Right ventricle myocardium superior (tissue), 1 donor: ENCODE results near the gene GALNT17. TPM values are rescaled to one million over a fixed set of nuclear protein-coding genes. Genes with fewer than 3 reads are reported as not detected.

Experiments used
- ATAC-seq: fragments of 200-7000 bp; cut with Tn5 transposase; one replicate; pipeline ENCODE4 v1.9.1; 2020; ENCODE audit warnings: mild to moderate bottlenecking; ENCODE audit not compliant: poor library complexity
- DNase-seq: peaks from one replicate; pipeline ENCODE4 v3.0.0-alpha.2; 2020
- intact Hi-C: fragments of 100-400 bp; cut with DNase I; formaldehyde crosslinking; loops from one replicate; pipeline ENCODE4 v1.11.2; 2022
- long read RNA-seq: library from polyadenylated mRNA; unstranded; transcript quantifications from one replicate; pipeline ENCODE4 v2.0.0, GENCODE V29; 2021
- total RNA-seq: library from RNA; stranded (reverse); fragmentation: NEBNext Ultra II Directional; extraction: Animal tissue kit (Norgen Biotek cat#: 25700); gene quantifications from one replicate; pipeline ENCODE4 v1.2.1, GENCODE V29; 2021
- donor health status: DM: no; HTN: yes; CAD: no; lungs with severe emphysema.

GALNT17 gene
- 72.1 TPM for total RNA-seq
- long read RNA-seq, transcript GALNT17-205 (10 exons, 3,012 nt): major isoform, 17 of 75 reads
- long read RNA-seq, partial matches to known transcripts: 52 of 75 reads
- long read RNA-seq, other reads (novel, unspliced or antisense): 6 of 75 reads

DNA sequence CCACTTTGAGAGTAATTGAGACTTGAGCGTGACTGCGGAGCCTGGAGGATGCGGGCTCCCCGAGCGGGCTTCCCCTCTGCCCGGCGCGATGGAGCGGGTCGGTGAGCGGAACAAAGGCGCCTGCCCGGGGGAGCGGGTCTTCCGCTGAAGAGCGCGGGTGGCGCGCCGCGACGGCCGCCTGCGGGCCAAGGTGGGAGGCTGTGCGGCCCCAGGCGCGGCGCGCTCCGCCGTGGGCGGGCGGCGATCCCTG, at the start of gene GALNT17:
TSS of gene GALNT17 (plus strand) at position 18 of the 250 bp plus-strand sequence.
- intact Hi-C loops: loop anchor here (10.0 kb wide), 1 partner anchor 283 kb away; no protein-coding TSS in a partner anchor
- peak; percentile 48 for ATAC-seq
- no peak for DNase-seq

DNA sequence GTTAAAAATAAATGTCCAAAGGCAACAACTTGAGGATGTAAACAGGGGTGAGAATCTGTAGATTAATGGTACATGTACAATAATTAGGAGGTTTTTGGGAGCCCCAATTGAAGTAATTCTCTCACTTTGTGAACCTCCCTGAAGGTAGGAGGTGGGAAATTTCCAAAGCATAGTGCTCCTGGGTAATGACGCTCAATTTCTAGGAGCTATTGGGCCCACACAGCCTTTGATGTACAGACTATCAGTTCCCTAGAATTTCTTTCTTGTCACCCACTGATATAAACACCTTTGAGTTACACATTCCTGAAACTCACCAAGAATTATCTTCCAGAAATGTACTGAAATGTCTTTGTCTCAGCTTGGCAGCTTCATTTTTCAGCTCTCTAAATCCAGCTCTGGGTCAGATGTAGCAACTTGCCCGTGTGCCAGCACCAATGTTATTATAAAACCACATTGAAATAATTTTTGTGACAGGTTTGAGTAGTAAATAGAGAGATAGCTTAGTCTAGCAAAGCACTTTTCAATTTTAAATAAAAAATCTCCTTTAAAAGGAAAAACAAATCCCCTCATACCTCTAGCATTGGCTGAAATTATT, 36.6 kb upstream of the GALNT17 start:
- ATAC-seq: no peak
- DNase-seq: no peak
- intact Hi-C loops: no loop called here

DNA sequence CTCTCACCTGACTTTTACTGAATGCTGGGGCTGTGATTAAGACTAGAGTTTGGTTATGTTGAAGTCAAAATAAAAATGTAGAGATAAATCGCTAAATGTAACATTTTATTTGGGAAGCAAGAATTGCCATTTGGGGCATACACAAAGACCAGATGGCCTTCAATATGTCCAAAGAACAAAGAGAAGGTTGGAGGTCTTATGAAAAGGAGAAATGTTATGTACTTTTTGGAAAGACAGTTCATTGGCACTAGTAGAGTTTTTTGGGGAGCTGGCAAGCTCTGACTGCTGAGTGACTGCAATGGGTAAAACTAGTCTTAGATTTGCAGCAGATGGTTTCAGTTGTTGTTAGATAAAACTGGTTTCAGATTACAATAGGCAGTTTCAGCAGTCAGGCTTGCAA, 35.6 kb upstream of the GALNT17 start:
- DNase-seq (no peak), ATAC-seq (no peak)
- intact Hi-C loops: no loop called here

DNA sequence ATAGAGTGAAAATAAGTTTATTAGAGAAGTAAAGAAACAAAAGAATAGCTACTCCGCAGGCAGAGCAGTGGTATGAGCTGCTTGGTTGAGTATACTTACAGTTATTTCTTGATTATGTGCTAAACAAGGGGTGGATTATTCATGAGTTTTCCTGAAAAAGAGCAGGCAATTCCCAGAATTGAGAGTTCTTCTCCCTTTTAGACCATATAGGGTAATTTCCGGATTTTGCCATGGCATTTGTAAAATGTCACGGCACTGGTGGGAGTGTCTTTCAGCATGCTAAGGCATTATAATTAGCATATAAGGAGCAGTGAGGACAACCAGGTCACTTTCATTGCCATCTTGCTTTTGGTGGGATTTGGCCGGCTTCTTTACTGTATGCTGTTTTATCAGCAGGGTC, 25.7 kb upstream of the GALNT17 start:
- intact Hi-C loops: no loop called here
- no peak for ATAC-seq
- DNase-seq: no peak

DNA sequence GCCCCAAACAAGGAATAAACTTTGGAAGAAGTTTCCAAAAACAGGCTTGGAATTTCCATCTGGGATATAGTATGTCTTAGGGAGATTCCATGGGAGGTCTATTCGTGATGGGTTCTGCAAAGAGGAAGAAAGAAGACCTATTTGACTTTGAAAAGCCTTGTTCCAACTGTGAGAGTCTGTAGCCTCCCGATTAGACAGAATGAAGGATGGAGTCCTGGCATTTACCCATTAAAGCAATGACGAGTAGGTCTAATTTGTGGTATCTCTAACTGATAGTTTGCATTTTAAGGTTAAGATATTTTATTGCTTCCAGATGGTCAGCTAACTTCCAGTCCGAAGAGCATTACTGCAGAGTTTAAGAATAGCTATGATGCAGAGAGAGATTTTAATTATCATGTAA, 19.5 kb upstream of the GALNT17 start:
- DNase-seq: no peak
- intact Hi-C loops: no loop called here
- ATAC-seq: no peak

DNA sequence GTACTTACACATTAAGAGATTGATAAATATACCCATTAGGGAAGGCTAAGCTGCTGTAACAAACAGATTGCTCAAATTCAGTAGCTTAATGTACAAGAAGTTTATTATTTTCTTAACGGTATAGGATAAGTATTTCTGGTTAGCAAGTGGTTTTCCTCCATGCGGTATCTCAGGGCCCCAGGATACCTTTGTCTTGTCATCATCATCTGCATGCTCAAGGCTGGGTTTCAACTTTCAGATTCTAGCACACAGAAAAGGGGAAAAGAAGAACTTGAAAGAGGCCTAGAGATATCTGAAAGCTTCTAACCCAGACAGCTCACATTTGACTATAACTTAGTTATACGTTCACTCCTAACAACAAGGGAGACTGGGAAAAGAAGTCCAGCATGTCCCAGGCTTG, 11.8 kb upstream of the GALNT17 start:
- ATAC-seq (no peak), DNase-seq (no peak)
- intact Hi-C loops: no loop called here

DNA sequence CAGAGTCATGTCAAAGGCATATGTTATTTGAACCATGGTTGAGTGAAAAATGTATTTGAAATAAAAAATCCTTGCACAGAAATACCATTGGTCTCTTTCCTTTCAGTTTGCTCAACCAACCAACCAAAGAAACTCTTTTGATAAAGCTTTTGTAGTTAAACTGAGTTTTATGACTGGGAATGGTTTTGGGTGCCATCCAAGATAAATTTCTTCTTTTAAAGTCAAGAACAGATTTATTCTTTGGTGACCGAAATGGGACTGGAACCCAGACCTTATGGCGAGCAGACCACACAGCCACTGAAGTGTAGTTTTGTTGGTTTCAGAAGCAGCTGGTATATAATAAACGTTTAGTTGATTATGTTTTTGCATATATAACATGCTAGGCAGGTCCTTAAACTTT, 2.8 kb upstream of the GALNT17 start:
- ATAC-seq (no peak), DNase-seq (no peak)
- intact Hi-C loops: no loop called here

DNA sequence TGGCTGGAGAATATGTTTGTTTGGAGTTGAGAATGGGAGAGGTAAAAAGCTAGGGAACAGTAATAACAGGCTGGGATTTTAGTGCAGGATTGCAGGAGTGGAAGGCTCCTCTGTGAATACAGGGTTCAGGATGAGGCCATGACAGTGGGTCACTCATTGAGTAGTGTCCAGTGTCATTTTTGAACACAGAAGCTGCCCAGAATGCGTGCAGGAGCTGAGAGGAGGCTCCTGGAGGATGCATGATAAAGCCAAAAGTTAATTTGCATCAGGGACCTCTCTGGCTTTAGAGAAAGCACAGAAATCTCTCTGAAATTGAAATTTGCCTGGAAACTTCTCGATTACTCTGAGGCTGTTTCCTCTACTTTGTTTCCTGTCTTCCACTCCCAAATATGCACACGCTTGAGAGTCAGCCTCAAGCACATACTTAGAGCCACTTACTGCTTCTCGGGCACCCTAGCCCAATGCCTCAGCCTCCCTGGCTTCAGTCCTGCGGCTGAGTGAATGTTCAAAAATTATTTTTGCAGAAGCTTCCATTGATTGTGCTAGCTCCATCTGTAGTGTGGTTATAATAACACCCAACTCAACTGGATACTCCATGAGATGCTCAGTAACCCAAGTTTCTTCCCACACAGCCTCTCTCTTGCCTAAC, 1.8 kb upstream of the GALNT17 start:
- DNase-seq: no peak
- intact Hi-C loops: loop anchor here (10.0 kb wide), 1 partner anchor 285 kb away; no protein-coding TSS in a partner anchor
- no peak for ATAC-seq

DNA sequence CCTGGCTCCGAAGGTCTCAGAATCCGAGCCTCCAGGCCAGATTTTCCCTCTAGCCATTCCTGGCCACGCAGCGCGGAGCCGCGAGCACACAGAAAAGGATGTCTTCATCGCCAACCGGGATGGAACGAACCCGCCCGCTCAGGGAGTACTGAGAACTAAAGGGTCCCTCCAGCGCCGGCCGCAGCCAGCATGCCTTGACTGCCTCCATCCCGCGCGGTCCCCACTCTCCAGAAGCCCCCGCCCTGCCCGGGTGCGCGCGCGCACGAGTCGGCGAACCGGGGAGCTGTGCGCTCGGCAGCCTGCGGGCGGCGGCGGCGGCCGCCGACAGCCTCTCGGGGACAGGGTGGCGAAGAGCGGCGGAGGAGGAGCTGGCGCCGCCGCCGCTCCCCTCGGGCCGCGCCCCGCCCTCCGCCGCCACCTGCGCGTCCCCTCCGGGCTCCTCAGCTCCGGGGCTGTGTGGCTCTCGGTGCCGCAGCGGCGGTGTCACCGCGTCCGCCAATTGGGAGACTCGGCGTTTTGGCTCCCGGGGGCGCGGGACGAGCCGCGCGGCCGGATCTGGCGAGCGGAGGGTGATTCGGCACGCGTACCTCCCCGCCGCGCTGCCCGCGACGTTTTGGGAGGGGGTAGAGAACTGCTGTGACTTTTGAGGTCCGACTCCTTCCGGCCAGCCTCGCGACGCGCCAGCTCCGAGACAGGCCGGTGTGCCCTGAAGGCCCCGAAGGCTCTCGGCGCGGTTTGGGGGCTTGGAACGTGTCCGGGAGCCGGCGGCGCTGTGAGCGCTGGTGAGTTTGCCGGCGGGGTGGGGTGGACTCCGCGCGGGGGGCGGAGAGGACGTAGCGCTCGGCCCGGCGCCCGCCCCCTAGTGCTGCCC, 453 bp upstream of the GALNT17 start:
- DNase-seq (peak; percentile 63), ATAC-seq (peak; percentile 92)
- intact Hi-C loops: loop anchor here (10.0 kb wide), 1 partner anchor 283 kb away; no protein-coding TSS in a partner anchor

DNA sequence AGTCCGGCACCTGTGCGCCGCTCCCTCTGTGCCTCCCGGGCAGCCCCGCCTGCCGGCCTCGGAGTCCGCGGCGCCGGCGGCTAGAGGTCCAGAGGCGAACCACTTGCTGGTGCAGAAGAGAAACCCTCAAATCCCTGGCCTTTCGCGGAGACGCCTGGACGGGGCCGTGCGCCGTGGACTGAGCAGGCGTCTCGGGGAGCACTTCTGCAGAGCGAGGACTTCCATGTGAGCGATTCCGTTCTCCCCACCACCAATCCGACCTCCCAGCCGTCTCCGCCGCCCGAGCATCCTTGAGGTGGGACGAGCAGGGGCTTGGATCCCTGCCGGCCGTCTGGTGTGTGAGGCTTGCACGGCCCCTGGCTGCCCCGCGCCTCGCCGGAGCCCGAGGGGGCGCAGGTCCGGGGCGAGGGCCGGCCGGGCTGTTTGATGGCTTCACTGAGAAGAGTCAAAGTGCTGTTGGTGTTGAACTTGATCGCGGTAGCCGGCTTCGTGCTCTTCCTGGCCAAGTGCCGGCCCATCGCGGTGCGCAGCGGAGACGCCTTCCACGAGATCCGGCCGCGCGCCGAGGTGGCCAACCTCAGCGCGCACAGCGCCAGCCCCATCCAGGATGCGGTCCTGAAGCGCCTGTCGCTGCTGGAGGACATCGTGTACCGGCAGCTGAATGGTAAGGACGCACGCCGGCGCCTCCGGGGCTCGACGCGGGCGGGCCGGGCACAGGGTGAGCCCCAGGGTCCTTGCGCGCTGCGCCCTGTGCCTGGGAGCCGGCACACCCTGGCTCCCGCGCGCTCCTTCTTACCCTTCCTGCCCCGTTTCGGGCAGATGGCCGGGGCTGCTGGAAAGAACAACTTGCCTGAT, 660 bp downstream of the GALNT17 start:
- intact Hi-C loops: loop anchor here (10.0 kb wide), 1 partner anchor 282 kb away; no protein-coding TSS in a partner anchor
- ATAC-seq: peak; percentile 42
- peak; percentile 46 for DNase-seq

DNA sequence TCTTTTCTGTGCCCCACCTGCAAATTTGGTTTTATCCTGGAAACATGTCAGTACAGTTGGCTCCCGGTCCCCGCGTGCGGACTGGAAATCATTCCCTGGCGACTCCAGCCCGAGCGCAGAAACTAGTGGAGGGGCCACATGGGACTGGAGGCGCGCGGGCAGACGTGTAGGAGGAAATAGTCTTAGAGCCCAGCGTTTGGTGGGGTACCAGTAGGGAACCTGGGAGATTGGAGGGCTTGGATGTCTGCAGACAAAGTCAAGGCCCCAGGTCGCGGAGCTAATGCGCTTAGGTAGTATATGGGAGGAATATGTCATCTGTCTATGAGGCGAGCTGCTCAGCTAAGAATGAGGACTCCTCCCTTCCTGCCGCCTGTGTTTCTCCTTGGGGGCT, 1.3 kb downstream of the GALNT17 start:
- DNase-seq (no peak), ATAC-seq (no peak)

DNA sequence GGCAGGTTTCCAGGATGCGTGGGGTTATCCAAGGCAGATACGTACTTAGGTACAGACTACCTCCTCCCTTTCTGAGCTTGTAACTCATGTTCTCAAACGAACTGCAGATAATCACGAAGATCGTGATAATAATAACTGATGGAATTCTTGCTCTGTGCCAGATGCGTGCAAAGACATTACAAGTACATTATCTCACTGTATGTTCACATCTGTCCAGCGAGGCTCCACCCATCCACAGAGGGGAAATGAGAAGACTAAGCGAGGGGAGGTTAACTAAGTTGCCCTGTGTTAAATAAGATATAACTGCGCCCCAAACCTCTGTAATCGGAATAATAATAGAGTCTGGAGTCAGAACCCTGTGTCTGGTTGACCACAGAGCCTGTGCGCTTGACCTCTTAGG, 1.9 kb downstream of the GALNT17 start:
- intact Hi-C loops: loop anchor here (10.0 kb wide), 1 partner anchor 281 kb away; no protein-coding TSS in a partner anchor
- DNase-seq (no peak), ATAC-seq (no peak)

More for the DNA sequence above, 1.3 kb downstream of the GALNT17 start:
- intact Hi-C loops: loop anchor here (10.0 kb wide), 1 partner anchor 282 kb away; no protein-coding TSS in a partner anchor

DNA sequence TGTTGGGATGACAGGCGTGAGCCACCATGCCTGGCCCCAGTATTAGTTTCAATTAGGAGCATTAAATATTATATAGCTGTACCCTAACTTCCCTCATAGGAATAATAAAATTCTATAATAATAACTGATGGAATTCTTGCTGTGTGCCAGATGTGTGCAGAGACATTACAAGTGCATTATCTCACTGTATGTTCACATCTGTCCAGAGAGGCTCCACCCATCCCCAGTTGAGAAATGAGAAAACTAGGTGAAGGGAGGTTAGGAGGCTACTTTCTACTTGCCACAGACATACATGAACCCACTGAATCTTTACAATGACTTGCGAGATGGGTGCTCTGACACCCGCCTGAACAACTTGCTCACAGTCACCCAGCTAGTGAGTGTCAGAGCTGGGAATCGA, 3.2 kb downstream of the GALNT17 start:
- intact Hi-C loops: loop anchor here (10.0 kb wide), 1 partner anchor 280 kb away; no protein-coding TSS in a partner anchor
- ATAC-seq: no peak
- DNase-seq: no peak

DNA sequence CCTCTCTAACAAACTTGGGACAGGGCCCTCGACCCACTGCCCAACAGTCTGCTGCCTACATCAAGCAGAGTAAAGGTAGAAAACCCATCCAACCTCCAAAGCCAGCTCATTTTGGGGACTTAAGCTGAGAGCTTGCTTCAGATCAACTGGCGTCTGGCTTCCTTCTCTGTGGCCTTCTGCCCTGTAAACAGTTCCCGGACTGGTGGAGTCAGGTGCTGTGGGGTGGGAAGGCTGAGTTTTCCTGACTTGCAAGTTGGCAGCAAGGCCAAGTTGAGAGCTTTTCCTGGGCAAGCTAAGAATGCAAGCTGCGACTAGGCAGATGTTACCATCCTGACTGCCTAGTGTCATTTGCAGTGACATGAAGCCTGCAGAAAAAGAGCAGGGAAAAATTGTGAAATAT, 3.7 kb downstream of the GALNT17 start:
- no peak for DNase-seq
- intact Hi-C loops: loop anchor here (10.0 kb wide), 1 partner anchor 279 kb away; no protein-coding TSS in a partner anchor
- ATAC-seq: no peak

DNA sequence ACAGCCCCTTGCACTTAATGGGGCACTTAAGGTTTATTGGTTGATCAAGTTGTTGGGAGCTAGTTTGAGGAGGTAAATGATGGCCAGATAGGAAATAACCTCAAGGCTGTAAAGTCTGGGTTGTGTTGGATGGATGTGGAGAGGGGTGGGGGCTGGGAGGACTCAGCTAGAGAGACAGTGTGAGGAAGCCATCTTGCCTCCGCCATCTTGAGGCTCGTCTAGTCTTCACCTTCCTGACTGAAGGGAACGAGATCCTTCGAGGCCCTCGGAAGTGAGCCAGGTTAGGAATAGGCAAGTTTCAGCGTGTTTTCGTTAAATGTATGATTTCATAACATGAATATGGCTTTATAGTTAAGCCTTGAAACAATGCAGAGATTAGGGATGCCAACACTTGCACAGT, 5.5 kb downstream of the GALNT17 start:
- DNase-seq: no peak
- intact Hi-C loops: loop anchor here (10.0 kb wide), 1 partner anchor 277 kb away; no protein-coding TSS in a partner anchor
- ATAC-seq: no peak

DNA sequence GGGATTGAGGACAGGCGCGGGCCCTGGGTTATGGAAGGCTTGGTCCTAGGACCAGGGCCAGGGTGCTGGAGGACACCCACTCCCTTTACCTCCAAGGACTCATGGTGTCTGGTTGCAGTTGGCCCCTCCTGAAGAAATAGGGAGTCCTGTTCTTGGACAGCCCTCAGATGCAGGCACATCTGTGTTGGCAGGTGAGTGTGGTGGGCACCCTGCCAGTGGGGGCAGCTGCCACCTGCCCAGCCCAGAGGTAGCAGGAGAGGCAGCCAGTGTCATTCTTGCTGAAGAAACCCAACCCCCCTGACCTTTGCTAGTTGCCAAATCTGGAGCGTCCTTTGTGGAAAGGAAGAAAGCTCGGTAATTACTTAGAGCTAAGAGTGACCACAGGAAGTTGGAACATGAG, 8.3 kb downstream of the GALNT17 start:
- DNase-seq: no peak
- intact Hi-C loops: no loop called here
- ATAC-seq: no peak

DNA sequence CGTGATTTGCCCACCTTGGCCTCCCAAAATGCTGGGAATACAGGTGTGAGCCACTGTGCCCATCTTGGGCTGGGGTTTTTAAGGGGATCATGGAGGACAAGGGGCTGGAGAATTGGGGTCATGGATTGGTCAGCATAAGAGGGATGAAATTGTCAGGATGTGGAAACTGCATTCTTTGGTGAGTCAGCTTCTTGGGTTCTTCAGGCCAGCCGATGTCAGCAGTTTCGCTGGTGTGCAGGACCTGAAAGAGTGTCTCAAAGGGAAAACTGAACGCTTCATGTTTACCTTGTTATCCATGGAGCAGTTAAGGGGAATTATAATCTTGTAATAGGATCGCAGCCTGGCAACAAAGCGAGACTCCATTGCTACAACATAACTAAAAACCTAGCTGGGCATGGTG, 13.0 kb downstream of the GALNT17 start:
- DNase-seq (no peak), ATAC-seq (no peak)
- intact Hi-C loops: no loop called here
